Measurements from ENCODE around the gene GDPD1.

GRCh38 chr17:59277031-59277430 is 56.7 kb downstream of the GDPD1 start:
- TF ChIP-seq CTCF (IDR thresholded peaks at IDR 0.05; ENCODE audit: insufficient read depth, low read length, poor library complexity, severe bottlenecking) (no peak), EZH2phosphoT487 (conservative IDR thresholded peaks at IDR 0.05; ENCODE audit: low read length) (no peak)

Measured in SU-DHL-6 (cell line).